HEK293 (cell line): ENCODE results near the gene KRTAP12-4.

Source experiments
- ZNF280D ChIP-seq: fragments of 450-650 bp; formaldehyde crosslinking; IDR thresholded peaks from 2 replicates; pipeline ENCODE4 v1.5.1; 2016; ENCODE audit warnings: missing biosample characterization, missing genetic modification characterization
- TF ChIP-seq, protein P1 (sequence below): fragments of 450-650 bp; formaldehyde crosslinking; IDR thresholded peaks from 2 replicates; pipeline ENCODE4 v1.5.1; 2017; ENCODE audit warnings: missing biosample characterization, mild to moderate bottlenecking, missing genetic modification characterization, moderate library complexity

GRCh38 chr21:44613386-44614155 lies 40.9 kb downstream of the KRTAP12-4 start:
- TF ChIP-seq ZNF280D (tag by site-specific recombination), result no peak
- TF ChIP-seq, protein P1, sequence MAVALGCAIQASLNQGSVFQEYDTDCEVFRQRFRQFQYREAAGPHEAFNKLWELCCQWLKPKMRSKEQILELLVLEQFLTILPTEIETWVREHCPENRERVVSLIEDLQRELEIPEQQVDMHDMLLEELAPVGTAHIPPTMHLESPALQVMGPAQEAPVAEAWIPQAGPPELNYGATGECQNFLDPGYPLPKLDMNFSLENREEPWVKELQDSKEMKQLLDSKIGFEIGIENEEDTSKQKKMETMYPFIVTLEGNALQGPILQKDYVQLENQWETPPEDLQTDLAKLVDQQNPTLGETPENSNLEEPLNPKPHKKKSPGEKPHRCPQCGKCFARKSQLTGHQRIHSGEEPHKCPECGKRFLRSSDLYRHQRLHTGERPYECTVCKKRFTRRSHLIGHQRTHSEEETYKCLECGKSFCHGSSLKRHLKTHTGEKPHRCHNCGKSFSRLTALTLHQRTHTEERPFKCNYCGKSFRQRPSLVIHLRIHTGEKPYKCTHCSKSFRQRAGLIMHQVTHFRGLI, result no peak
